Trophoblast cell (in vitro differentiated cells and primary cell): Measurements from ENCODE around the gene GLIS1.

Experiments used
- DNase-seq, 2 donors: peaks; one replicate each; pipeline ENCODE4 v3.0.0-alpha.2; 2016
- H2AFZ ChIP-seq: 2 replicates; pipeline ENCODE4 v1.6.1; 2013; ENCODE audit warnings: low read length, moderate library complexity, mild to moderate bottlenecking; ENCODE audit not compliant: insufficient read depth, poor library complexity
- H2AK5ac ChIP-seq: 2 replicates; pipeline ENCODE4 v1.6.1; 2013; ENCODE audit warnings: mild to moderate bottlenecking, low read length
- H2BK120ac ChIP-seq: 2 replicates; pipeline ENCODE4 v1.6.1; 2013; ENCODE audit warnings: low read length, mild to moderate bottlenecking, moderate library complexity; ENCODE audit not compliant: insufficient read depth, poor library complexity
- H2BK12ac ChIP-seq: 2 replicates; pipeline ENCODE4 v1.6.1; 2013; ENCODE audit warnings: mild to moderate bottlenecking, low read length, moderate library complexity
- H2BK5ac ChIP-seq: 2 replicates; pipeline ENCODE4 v1.6.1; 2013; ENCODE audit warnings: low read length, low read depth, moderate library complexity, mild to moderate bottlenecking; ENCODE audit not compliant: poor library complexity
- H3K14ac ChIP-seq: 2 replicates; pipeline ENCODE4 v1.6.1; 2013; ENCODE audit warnings: mild to moderate bottlenecking, low read length
- H3K18ac ChIP-seq: 2 replicates; pipeline ENCODE4 v1.6.1; 2013; ENCODE audit warnings: mild to moderate bottlenecking, low read length
- H3K23ac ChIP-seq: 2 replicates; pipeline ENCODE4 v1.6.1; 2013; ENCODE audit warnings: low read length
- H3K27ac ChIP-seq: 2 replicates; pipeline ENCODE4 v1.5.1; 2013; ENCODE audit warnings: low read depth, mild to moderate bottlenecking, inconsistent platforms, low read length, moderate library complexity
- H3K27me3 ChIP-seq: 2 replicates; pipeline ENCODE4 v1.6.1; 2013; ENCODE audit warnings: inconsistent platforms, mild to moderate bottlenecking, low read length, moderate library complexity; ENCODE audit not compliant: insufficient read depth
- H3K36me3 ChIP-seq, 2 experiments: 1 replicate in 1 of 2; 2 replicates in 1 of 2; pipeline ENCODE4 v1.6.1; 2013; ENCODE audit warnings: low read length in 2 of 2, mild to moderate bottlenecking in 2 of 2, moderate library complexity in 1 of 2; ENCODE audit not compliant: insufficient read depth in 2 of 2, control insufficient read depth in 1 of 2
- H3K4ac ChIP-seq: 2 replicates; pipeline ENCODE4 v1.6.1; 2013; ENCODE audit warnings: low read depth, mild to moderate bottlenecking, low read length, moderate library complexity
- H3K4me1 ChIP-seq, 2 experiments: 1 replicate in 1 of 2; 2 replicates in 1 of 2; pipeline ENCODE4 v1.6.1; 2013; ENCODE audit warnings: low read length in 2 of 2, mild to moderate bottlenecking in 2 of 2, moderate library complexity in 1 of 2; ENCODE audit not compliant: insufficient read depth in 2 of 2, control insufficient read depth in 1 of 2
- H3K4me2 ChIP-seq: 2 replicates; pipeline ENCODE4 v1.6.1; 2013; ENCODE audit warnings: inconsistent platforms, mild to moderate bottlenecking, low read length, moderate library complexity
- H3K4me3 ChIP-seq: 2 replicates; pipeline ENCODE4 v1.5.1; 2013; ENCODE audit warnings: mild to moderate bottlenecking, low read depth, low read length, inconsistent platforms
- H3K79me1 ChIP-seq: one replicate; pipeline ENCODE4 v1.6.1; 2013; ENCODE audit warnings: low read length
- H3K79me2 ChIP-seq: 2 replicates; pipeline ENCODE4 v1.6.1; 2013; ENCODE audit warnings: low read length, mild to moderate bottlenecking; ENCODE audit not compliant: control insufficient read depth, insufficient read depth, poor library complexity
- H3K9ac ChIP-seq: 2 replicates; pipeline ENCODE4 v1.6.1; 2013; ENCODE audit warnings: mild to moderate bottlenecking, low read length
- H3K9me3 ChIP-seq: 2 replicates; pipeline ENCODE4 v1.6.1; 2013; ENCODE audit warnings: low read depth, mild to moderate bottlenecking, control low read depth, inconsistent platforms, low read length; ENCODE audit not compliant: insufficient read depth
- H4K12ac ChIP-seq: 2 replicates; pipeline ENCODE4 v1.6.1; 2013; ENCODE audit warnings: low read depth, mild to moderate bottlenecking, low read length, moderate library complexity
- H4K8ac ChIP-seq: 2 replicates; pipeline ENCODE4 v1.6.1; 2013; ENCODE audit warnings: low read depth, mild to moderate bottlenecking, low read length, moderate library complexity
- H4K91ac ChIP-seq: one replicate; pipeline ENCODE4 v1.6.1; 2013; ENCODE audit warnings: low read depth, mild to moderate bottlenecking, low read length, moderate library complexity
- WGBS: extraction: QIAGEN DNeasy Blood & Tissue Kit; methylation state at CpG from one replicate; pipeline ENCODE4 v1.1.7; 2013; ENCODE audit warnings: missing lambda C conversion rate; ENCODE audit not compliant: insufficient read length, insufficient coverage; ENCODE audit errors: extremely low coverage; 5-methylcytosine and 5-hydroxymethylcytosine counted together

The GLIS1 gene

GRCh38 chr1:53567450-53567849 is 171.5 kb downstream of the GLIS1 start:
- Histone ChIP-seq H3K27me3 (no peaks in the 10 kb centered on the region), H3K79me1 (no peaks in the 10 kb centered on the region), H3K79me2 (no peaks in the 10 kb centered on the region), H3K14ac (no peak overlapping the region), H3K18ac (no peak overlapping the region), H4K91ac (no peak overlapping the region), H3K9me3 (no peaks in the 10 kb centered on the region), H2BK12ac (no peak overlapping the region), H3K23ac (no peak overlapping the region), H3K4me1 (peaks cover 0 to 2% of the 10 kb centered on the region in 2 experiments), H4K8ac (no peak overlapping the region), H3K4ac (no peak overlapping the region), H3K4me2 (no peak overlapping the region), H4K12ac (no peak overlapping the region), H2AK5ac (no peak overlapping the region), H2BK120ac (no peak overlapping the region), H3K4me3 (no peak overlapping the region), H3K27ac (no peak overlapping the region), H2AFZ (no peak overlapping the region), H3K9ac (no peak overlapping the region), H3K36me3 (no peaks in the 10 kb centered on the region), H2BK5ac (no peak overlapping the region)
- no CpG with 5 or more reads among the region's 3 CpGs for WGBS
- DNase-seq = no peak

DNA sequence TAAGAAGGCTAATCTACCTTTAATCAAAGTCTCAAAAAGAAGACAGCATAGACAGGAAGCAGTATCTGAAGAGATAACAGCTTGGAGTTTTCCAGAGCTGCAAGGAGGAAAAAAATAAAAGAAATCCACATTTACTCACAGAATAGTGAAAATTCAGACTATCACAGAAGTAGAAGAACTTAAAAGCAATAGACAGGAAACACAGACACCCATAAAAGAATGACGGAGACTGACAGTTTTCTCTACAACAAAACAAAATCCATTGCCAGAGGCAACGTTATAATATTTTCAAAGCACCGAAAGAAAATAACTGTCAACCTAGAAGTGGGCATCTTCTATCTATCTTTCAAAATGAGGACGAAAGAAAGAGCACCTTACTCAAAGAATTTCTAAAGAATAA is 175.4 kb downstream of the GLIS1 start:
- DNase-seq = no peak
- H3K4me2 ChIP-seq = no peak overlapping the region
- no peaks in the 10 kb centered on the region for H3K9me3 ChIP-seq
- no peak overlapping the region for H2BK5ac ChIP-seq
- no peak overlapping the region for H4K8ac ChIP-seq
- no peaks in the 10 kb centered on the region for H3K79me2 ChIP-seq
- H2BK12ac ChIP-seq = no peak overlapping the region
- H3K27ac ChIP-seq = no peak overlapping the region
- no peak overlapping the region for H4K91ac ChIP-seq
- H2AK5ac ChIP-seq = no peak overlapping the region
- H3K4ac ChIP-seq = no peak overlapping the region
- no peaks in the 10 kb centered on the region for H3K27me3 ChIP-seq
- H3K36me3 ChIP-seq = no peaks in the 10 kb centered on the region
- H3K14ac ChIP-seq = no peak overlapping the region
- no peak overlapping the region for H3K9ac ChIP-seq
- no peak overlapping the region for H3K23ac ChIP-seq
- H2AFZ ChIP-seq = no peak overlapping the region
- WGBS = no CpG with 5 or more reads among the region's 4 CpGs
- no peaks in the 10 kb centered on the region for H3K4me1 ChIP-seq
- no peaks in the 10 kb centered on the region for H3K79me1 ChIP-seq
- H2BK120ac ChIP-seq = no peak overlapping the region
- no peak overlapping the region for H3K18ac ChIP-seq
- H3K4me3 ChIP-seq = no peak overlapping the region
- no peak overlapping the region for H4K12ac ChIP-seq

DNA sequence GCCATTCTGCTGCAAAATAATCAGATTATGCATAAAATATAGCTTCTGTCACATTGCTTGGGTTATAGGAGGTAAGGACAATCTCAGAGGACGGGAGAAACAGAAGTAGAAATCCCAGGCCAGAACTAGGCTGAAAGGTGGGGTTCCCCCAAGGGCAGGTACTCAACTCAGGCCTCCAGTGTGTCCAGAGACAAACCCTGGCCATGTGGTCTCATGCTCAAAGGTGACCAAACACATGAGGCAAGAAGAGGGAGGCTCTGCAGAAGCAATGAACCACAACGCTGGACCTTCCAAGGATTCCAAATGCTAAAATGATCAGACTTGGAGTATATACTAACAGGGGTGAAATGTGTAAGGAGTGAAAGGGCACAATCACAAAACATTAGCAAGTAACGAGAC is 176.0 kb downstream of the GLIS1 start:
- H3K9ac ChIP-seq = no peak overlapping the region
- H3K79me1 ChIP-seq = no peaks in the 10 kb centered on the region
- H2AK5ac ChIP-seq = no peak overlapping the region
- H2BK5ac ChIP-seq = no peak overlapping the region
- no peak overlapping the region for H3K4me2 ChIP-seq
- H3K9me3 ChIP-seq = no peaks in the 10 kb centered on the region
- no peak overlapping the region for H2BK12ac ChIP-seq
- no peak for DNase-seq
- no peak overlapping the region for H4K12ac ChIP-seq
- no peak overlapping the region for H3K4ac ChIP-seq
- H3K27me3 ChIP-seq = no peaks in the 10 kb centered on the region
- H3K18ac ChIP-seq = no peak overlapping the region
- H3K27ac ChIP-seq = no peak overlapping the region
- H3K4me3 ChIP-seq = no peak overlapping the region
- H3K23ac ChIP-seq = no peak overlapping the region
- no peak overlapping the region for H2BK120ac ChIP-seq
- H3K14ac ChIP-seq = no peak overlapping the region
- H4K91ac ChIP-seq = no peak overlapping the region
- no peaks in the 10 kb centered on the region for H3K79me2 ChIP-seq
- H3K36me3 ChIP-seq = no peaks in the 10 kb centered on the region
- no peaks in the 10 kb centered on the region for H3K4me1 ChIP-seq
- H2AFZ ChIP-seq = no peak overlapping the region
- H4K8ac ChIP-seq = no peak overlapping the region
- no CpG with 5 or more reads among the region's 3 CpGs for WGBS

DNA sequence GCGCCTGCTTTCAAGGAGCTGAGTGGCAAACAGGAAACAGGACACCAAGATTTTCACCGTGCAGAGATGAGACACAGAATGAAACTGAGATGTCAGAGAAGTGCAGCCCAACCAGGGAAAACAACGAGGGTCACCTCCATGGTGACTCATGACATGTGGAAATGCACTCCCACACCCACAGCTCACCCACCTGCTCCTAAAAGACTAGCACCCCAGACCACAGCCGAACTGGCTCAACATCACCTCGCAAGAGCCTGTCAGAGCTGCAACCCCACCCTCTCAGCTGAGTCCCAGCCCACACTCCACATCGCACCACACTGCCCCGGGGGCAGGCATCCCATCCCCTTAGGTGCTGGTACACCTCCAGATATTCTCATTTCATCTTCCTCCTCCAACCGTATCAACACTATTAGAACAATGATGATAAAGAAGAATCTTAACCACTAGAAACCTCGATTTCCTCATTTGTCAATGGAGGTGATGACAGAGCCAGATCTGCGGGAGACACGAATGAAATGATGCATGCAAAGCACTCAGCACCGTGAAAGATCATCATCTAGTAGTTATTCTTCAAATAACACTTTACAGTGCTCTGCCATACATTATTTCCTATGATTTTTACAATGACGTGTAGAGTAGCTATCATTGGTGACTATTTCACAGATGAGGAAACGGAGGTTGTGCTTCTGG is 176.5 kb downstream of the GLIS1 start:
- Histone ChIP-seq H3K79me1 (no peaks in the 10 kb centered on the region), H3K9me3 (no peaks in the 10 kb centered on the region), H3K4me1 (no peaks in the 10 kb centered on the region), H3K79me2 (no peaks in the 10 kb centered on the region), H4K8ac (no peak overlapping the region), H4K91ac (no peak overlapping the region), H4K12ac (no peak overlapping the region), H3K4me3 (no peak overlapping the region), H3K27me3 (no peaks in the 10 kb centered on the region), H2AK5ac (no peak overlapping the region), H3K9ac (no peak overlapping the region), H3K18ac (no peak overlapping the region), H2BK5ac (no peak overlapping the region), H3K14ac (no peak overlapping the region), H3K4ac (no peak overlapping the region), H2BK120ac (no peak overlapping the region), H3K36me3 (no peaks in the 10 kb centered on the region), H3K27ac (no peak overlapping the region), H2AFZ (no peak overlapping the region), H3K23ac (no peak overlapping the region), H3K4me2 (no peak overlapping the region), H2BK12ac (no peak overlapping the region)
- no peak for DNase-seq
- no CpG with 5 or more reads among the region's 14 CpGs for WGBS
